ENCODE data around the gene LARP1. TPM values are rescaled to one million over a fixed set of nuclear protein-coding genes. Genes with fewer than 3 reads are reported as not detected.
A peak's percentile ranks its signal among the peaks of the same experiment; 100 is the strongest.

The LARP1 gene
- total and polyA plus RNA-seq, 9 of the 15 experiments (the other 6 are each of a cell fraction or from before 2014, with no cell fraction given): 22.6 to 300 (median 92.0) TPM

- TF ChIP-seq BRCA1 (IDR thresholded peaks at IDR 0.05) (no peak), BRCA1 (CRISPR knock-in tag; IDR thresholded peaks at IDR 0.05) (no peak), MTA3 (IDR thresholded peaks at IDR 0.05; ENCODE audit: borderline replicate concordance) (peak; percentile 43), SMARCC2 (IDR thresholded peaks at IDR 0.05; ENCODE audit: low read depth) (no peak), MNT (conservative IDR thresholded peaks at IDR 0.05) (peak; percentile 81 to 84), GATAD2B (IDR thresholded peaks at IDR 0.05; ENCODE audit: borderline replicate concordance) (no peak), PATZ1 (CRISPR knock-in tag; IDR thresholded peaks at IDR 0.05; ENCODE audit: borderline replicate concordance) (no peak), BMI1 (IDR thresholded peaks at IDR 0.05; ENCODE audit: low read length) (no peak), CREB5 (CRISPR knock-in tag; IDR thresholded peaks at IDR 0.05) (no peak), HDAC8 (tag; IDR thresholded peaks at IDR 0.05) (no peak), NR3C1 (CRISPR knock-in tag; IDR thresholded peaks at IDR 0.05) (no peak), UBTF (IDR thresholded peaks at IDR 0.05; ENCODE audit: borderline replicate concordance in 1 of 2, low read depth in 2 of 2, low read length in 2 of 2) (0 out of 4 replicates have a peak, but pooled peaks of 1 of the 2 experiments have one; percentile 65), NFATC3 (IDR thresholded peaks at IDR 0.05) (no peak), ETS2 (tag; IDR thresholded peaks at IDR 0.05; ENCODE audit: borderline replicate concordance, poor library complexity, severe bottlenecking) (no peak), MAFF (IDR thresholded peaks at IDR 0.05; ENCODE audit: low read length) (no peak), VEZF1 (CRISPR knock-in tag; IDR thresholded peaks at IDR 0.05) (peak; percentile 96), MAFG (tag; conservative IDR thresholded peaks at IDR 0.05) (no peak), FUS (optimal IDR thresholded peaks at IDR 0.05; ENCODE audit: low read depth, low read length) (no peak), DMBX1 (CRISPR knock-in tag; IDR thresholded peaks at IDR 0.05; ENCODE audit: borderline replicate concordance) (peak; percentile 17; the same call in 1 of the 2 replicates), ZNF253 (CRISPR knock-in tag; conservative IDR thresholded peaks at IDR 0.05) (no peak)
Observed at GRCh38 chr5:154858297-154858971, 103.3 kb downstream of the LARP1 start, which contains the start of gene CNOT8 (continued).
